Body of pancreas (tissue), 4 donors: ENCODE measurements around the gene CRIM1.

Experiments
- POLR2A ChIP-seq, 3 donors: fragments of 450-650 bp; IDR thresholded peaks; one replicate each; pipeline ENCODE4 v1.6.1; 2016; ENCODE audit warnings: antibody characterized with exemption in 3 of 3, mild to moderate bottlenecking in 2 of 3
- TF ChIP-seq, protein P1 (sequence below), 7 experiments: fragments of 450-650 bp in 4 of 7; fragments of 200-600 bp in 3 of 7; sonication (generic) in 3 of 7; IDR thresholded peaks; one replicate each; pipeline ENCODE4 v1.5.1; 2016 to 2019; ENCODE audit warnings: antibody characterized with exemption in 7 of 7

DNA sequence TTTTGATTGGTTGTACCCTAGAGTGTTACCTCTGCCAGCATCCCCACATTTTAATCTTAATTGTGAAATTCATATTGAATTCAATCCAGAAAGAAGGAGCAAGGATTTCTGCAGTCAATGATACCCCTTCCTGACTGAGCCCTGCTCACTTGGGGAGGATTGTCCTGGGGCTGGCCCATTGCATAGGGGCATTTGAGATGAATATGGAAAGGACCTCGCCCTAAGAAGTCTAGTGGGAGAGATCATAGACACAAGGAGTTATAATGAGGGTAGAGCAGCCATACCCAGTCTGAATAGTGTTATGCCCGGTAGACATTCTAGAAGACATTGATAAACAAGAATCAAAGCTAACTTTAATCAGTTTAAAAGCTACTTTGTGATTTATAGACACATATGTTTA, 53.8 kb downstream of the CRIM1 start:
- TF ChIP-seq, protein P1, sequence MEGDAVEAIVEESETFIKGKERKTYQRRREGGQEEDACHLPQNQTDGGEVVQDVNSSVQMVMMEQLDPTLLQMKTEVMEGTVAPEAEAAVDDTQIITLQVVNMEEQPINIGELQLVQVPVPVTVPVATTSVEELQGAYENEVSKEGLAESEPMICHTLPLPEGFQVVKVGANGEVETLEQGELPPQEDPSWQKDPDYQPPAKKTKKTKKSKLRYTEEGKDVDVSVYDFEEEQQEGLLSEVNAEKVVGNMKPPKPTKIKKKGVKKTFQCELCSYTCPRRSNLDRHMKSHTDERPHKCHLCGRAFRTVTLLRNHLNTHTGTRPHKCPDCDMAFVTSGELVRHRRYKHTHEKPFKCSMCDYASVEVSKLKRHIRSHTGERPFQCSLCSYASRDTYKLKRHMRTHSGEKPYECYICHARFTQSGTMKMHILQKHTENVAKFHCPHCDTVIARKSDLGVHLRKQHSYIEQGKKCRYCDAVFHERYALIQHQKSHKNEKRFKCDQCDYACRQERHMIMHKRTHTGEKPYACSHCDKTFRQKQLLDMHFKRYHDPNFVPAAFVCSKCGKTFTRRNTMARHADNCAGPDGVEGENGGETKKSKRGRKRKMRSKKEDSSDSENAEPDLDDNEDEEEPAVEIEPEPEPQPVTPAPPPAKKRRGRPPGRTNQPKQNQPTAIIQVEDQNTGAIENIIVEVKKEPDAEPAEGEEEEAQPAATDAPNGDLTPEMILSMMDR (IDR thresholded peaks at IDR 0.05), result no peak
- no peak for TF ChIP-seq POLR2A (IDR thresholded peaks at IDR 0.05)
